OCI-LY3 (cell line): Measurements from ENCODE around the gene DPM1.

Experiments
- H2AFZ ChIP-seq: fragments of 200-600, 300-600 bp; shearing (Covaris generic); 2 replicates; pipeline ENCODE4 v1.6.0; 2014; ENCODE audit warnings: antibody characterized with exemption, low read depth, low read length
- H3K27ac ChIP-seq: fragments of 200-600, 300-600 bp; sonication (generic); 2 replicates; pipeline ENCODE4 v1.5.1; 2014; ENCODE audit warnings: mild to moderate bottlenecking, low read length, moderate library complexity, mixed read lengths
- H3K27me3 ChIP-seq: fragments of 200-600, 300-600 bp; sonication (generic); 2 replicates; pipeline ENCODE4 v1.6.1; 2014; ENCODE audit warnings: low read depth, low read length, mixed read lengths
- H3K36me3 ChIP-seq: fragments of 200-600, 300-600 bp; sonication (generic); replicated peaks from 2 replicates; pipeline ENCODE3; 2014; ENCODE audit warnings: low read depth, low read length, mixed read lengths
- H3K4me1 ChIP-seq: fragments of 300-600, 200-600 bp; sonication (generic); 2 replicates; pipeline ENCODE4 v1.6.1; 2014; ENCODE audit warnings: low read length, mixed read lengths
- H3K4me2 ChIP-seq: fragments of 200-600, 300-600 bp; sonication (generic); 2 replicates; pipeline ENCODE4 v1.6.1; 2014; ENCODE audit warnings: low read length, mixed read lengths
- H3K4me3 ChIP-seq: fragments of 300-600, 200-600 bp; sonication (generic); 2 replicates; pipeline ENCODE4 v1.5.1; 2014; ENCODE audit warnings: antibody characterized with exemption, mild to moderate bottlenecking, low read length, moderate library complexity
- H3K79me2 ChIP-seq: fragments of 300-600, 200-600 bp; shearing (Covaris generic); 2 replicates; pipeline ENCODE4 v1.6.1; 2014; ENCODE audit warnings: mild to moderate bottlenecking, low read length, mixed read lengths
- H3K9ac ChIP-seq: fragments of 300-600, 200-600 bp; shearing (Covaris generic); 2 replicates; pipeline ENCODE4 v1.6.0; 2014; ENCODE audit warnings: mild to moderate bottlenecking, low read length, moderate library complexity
- H3K9me3 ChIP-seq: fragments of 200-600, 300-600 bp; shearing (Covaris generic); 2 replicates; pipeline ENCODE4 v1.6.1; 2014; ENCODE audit warnings: low read length, mixed read lengths; ENCODE audit not compliant: insufficient read depth
- H4K20me1 ChIP-seq: fragments of 200-600, 300-600 bp; sonication (generic); 2 replicates; pipeline ENCODE4 v1.6.1; 2016; ENCODE audit warnings: low read length, mixed read lengths; ENCODE audit not compliant: insufficient read depth
- CTCF ChIP-seq: fragments of 200-600, 300-600 bp; sonication (generic); IDR thresholded peaks from 2 replicates; pipeline ENCODE4 v1.5.1; 2014; ENCODE audit warnings: antibody characterized with exemption, low read length, low read depth
- EZH2phosphoT487 ChIP-seq: fragments of 200-600 bp; shearing (Covaris generic); IDR thresholded peaks from 2 replicates; pipeline ENCODE4 v1.6.1; 2018; ENCODE audit warnings: antibody characterized with exemption, mixed run types, low read depth

Gene DPM1

DNA sequence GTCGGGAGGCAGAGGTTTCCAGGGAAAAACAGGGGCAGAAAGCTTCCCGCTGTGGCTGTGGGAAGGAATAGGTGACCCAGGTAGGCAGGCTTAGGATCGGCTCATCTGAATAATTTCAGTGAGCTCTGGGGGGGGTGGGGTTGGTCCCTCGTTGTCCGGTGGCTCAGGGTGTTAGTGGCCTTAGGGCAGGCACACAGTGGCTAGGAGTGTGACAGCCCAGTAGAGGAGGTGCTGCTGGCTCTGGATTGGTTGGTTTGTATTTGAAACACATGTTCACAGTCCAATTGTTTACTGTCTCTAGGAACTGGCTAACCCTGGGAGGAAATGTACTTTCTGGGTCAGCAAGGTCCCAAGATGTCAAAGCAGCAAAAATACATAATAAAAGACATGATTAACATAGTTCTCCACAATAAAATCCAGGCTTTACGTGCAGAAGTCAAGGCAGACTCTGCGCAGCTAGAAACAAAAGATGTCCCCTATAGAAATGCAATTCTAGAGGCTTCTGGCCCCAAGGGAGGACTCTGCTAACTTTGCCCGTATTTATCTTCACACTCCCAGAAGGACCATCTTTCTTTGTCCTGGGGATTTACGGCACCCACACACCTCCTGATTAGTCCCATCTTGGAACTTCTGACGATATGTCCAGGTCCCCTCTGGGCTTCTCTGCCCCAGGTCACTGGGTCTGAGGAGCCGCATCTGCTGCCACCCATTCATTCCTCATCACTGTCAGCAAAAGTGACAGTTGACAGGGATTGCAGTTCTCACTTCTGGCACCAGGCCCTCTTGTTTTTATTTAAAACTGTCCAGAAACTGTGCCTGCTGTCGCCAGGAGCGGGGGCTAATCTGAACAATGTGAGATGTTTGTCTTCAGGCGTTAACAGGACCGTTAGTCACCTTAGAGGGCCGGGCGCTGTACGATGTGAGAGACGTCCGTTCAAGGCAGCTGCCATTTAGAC is 19.0 kb upstream of the DPM1 start:
- Histone ChIP-seq H3K4me1 (0 out of 2 replicates have a peak, but pooled peaks cover 3% of the 10 kb centered on the region), H3K9me3 (no peaks in the 10 kb centered on the region), H2AFZ (no peak overlapping the region), H4K20me1 (no peaks in the 10 kb centered on the region), H3K4me2 (no peak overlapping the region), H3K4me3 (no peak overlapping the region; the same call in 1 of the 2 replicates), H3K27me3 (peaks cover 25% of the 10 kb centered on the region), H3K9ac (no peak overlapping the region), H3K36me3 (no peaks in the 10 kb centered on the region), H3K79me2 (no peaks in the 10 kb centered on the region), H3K27ac (no peak overlapping the region)
- TF ChIP-seq EZH2phosphoT487 (no peak), CTCF (no peak)

GRCh38 chr20:50975701-50976330 is 17.5 kb upstream of the DPM1 start:
- no peaks in the 10 kb centered on the region for H3K9me3 ChIP-seq
- no peaks in the 10 kb centered on the region for H3K4me1 ChIP-seq
- TF ChIP-seq EZH2phosphoT487 = no peak
- no peak for TF ChIP-seq CTCF
- no peaks in the 10 kb centered on the region for H3K36me3 ChIP-seq
- H3K79me2 ChIP-seq = no peaks in the 10 kb centered on the region
- no peak overlapping the region for H3K27ac ChIP-seq
- H3K4me3 ChIP-seq = no peak overlapping the region
- H3K4me2 ChIP-seq = no peak overlapping the region
- no peaks in the 10 kb centered on the region for H4K20me1 ChIP-seq
- peaks cover 33% of the 10 kb centered on the region for H3K27me3 ChIP-seq
- no peak overlapping the region for H2AFZ ChIP-seq
- no peak overlapping the region for H3K9ac ChIP-seq

GRCh38 chr20:50969912-50970311 is 11.6 kb upstream of the DPM1 start:
- H3K36me3 ChIP-seq = no peaks in the 10 kb centered on the region
- H3K27me3 ChIP-seq = peaks cover 13% of the 10 kb centered on the region
- no peak overlapping the region for H3K9ac ChIP-seq
- no peaks in the 10 kb centered on the region for H4K20me1 ChIP-seq
- H3K4me2 ChIP-seq = no peak overlapping the region
- H2AFZ ChIP-seq = no peak overlapping the region
- H3K79me2 ChIP-seq = no peaks in the 10 kb centered on the region
- no peak overlapping the region for H3K27ac ChIP-seq
- TF ChIP-seq CTCF (no peak), EZH2phosphoT487 (no peak)
- no peak overlapping the region for H3K4me3 ChIP-seq
- H3K9me3 ChIP-seq = no peaks in the 10 kb centered on the region
- no peaks in the 10 kb centered on the region for H3K4me1 ChIP-seq

- H3K79me2 ChIP-seq = no peaks in the 10 kb centered on the region
- H3K27ac ChIP-seq = no peak overlapping the region
- no peaks in the 10 kb centered on the region for H3K36me3 ChIP-seq
- no peak overlapping the region for H2AFZ ChIP-seq
- no peak for TF ChIP-seq EZH2phosphoT487
- TF ChIP-seq CTCF = no peak
- no peaks in the 10 kb centered on the region for H4K20me1 ChIP-seq
- peaks cover 13% of the 10 kb centered on the region for H3K27me3 ChIP-seq
- no peak overlapping the region for H3K4me2 ChIP-seq
- no peaks in the 10 kb centered on the region for H3K4me1 ChIP-seq
- no peaks in the 10 kb centered on the region for H3K9me3 ChIP-seq
- H3K4me3 ChIP-seq = no peak overlapping the region
- no peak overlapping the region for H3K9ac ChIP-seq
Observed at GRCh38 chr20:50969435-50969834, 11.1 kb upstream of the DPM1 start.
